Panc1 (cell line): Measurements from ENCODE around the gene TNFAIP8L1.

Source experiments
- POLR2AphosphoS5 ChIP-seq: IDR thresholded peaks from 2 replicates; pipeline ENCODE4 v1.6.1; 2012; ENCODE audit warnings: mild to moderate bottlenecking, low read depth, low read length, moderate library complexity
- TF ChIP-seq, protein P1 (sequence below): fragments of 450-650 bp; IDR thresholded peaks from 2 replicates; pipeline ENCODE4 v1.5.1; 2017; ENCODE audit warnings: mild to moderate bottlenecking
- TF ChIP-seq, protein P2 (sequence below), 2 experiments: IDR thresholded peaks; 2 replicates each; pipeline ENCODE4 v1.6.1; 2011 to 2012; ENCODE audit warnings: low read depth in 2 of 2, control low read depth in 1 of 2, low read length in 1 of 2, mild to moderate bottlenecking in 1 of 2, moderate library complexity in 1 of 2; ENCODE audit not compliant: insufficient read depth in 1 of 2

DNA sequence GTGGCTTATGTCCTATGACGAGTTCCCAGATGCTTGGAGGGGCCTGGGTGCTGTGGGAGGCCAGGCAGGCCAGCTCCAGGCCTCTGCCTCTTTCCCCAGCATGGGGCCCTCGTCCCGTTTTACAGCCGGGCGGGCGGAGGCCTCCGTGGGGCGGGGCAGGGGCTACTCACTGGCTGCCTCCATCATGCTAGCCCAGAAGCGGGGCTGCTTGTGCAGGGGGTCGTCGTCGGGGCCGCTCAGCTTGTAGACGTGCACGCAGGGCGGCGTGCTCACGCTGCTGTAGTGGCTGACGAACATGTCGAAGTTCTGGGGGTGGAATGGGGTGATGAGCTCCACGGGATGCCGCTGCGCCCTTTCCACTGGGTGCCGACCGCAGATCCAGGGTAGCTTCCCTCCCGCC, 49.3 kb downstream of the TNFAIP8L1 start:
- TF ChIP-seq, protein P1, sequence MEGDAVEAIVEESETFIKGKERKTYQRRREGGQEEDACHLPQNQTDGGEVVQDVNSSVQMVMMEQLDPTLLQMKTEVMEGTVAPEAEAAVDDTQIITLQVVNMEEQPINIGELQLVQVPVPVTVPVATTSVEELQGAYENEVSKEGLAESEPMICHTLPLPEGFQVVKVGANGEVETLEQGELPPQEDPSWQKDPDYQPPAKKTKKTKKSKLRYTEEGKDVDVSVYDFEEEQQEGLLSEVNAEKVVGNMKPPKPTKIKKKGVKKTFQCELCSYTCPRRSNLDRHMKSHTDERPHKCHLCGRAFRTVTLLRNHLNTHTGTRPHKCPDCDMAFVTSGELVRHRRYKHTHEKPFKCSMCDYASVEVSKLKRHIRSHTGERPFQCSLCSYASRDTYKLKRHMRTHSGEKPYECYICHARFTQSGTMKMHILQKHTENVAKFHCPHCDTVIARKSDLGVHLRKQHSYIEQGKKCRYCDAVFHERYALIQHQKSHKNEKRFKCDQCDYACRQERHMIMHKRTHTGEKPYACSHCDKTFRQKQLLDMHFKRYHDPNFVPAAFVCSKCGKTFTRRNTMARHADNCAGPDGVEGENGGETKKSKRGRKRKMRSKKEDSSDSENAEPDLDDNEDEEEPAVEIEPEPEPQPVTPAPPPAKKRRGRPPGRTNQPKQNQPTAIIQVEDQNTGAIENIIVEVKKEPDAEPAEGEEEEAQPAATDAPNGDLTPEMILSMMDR = no peak
- TF ChIP-seq POLR2AphosphoS5 = no peak
- TF ChIP-seq, protein P2, sequence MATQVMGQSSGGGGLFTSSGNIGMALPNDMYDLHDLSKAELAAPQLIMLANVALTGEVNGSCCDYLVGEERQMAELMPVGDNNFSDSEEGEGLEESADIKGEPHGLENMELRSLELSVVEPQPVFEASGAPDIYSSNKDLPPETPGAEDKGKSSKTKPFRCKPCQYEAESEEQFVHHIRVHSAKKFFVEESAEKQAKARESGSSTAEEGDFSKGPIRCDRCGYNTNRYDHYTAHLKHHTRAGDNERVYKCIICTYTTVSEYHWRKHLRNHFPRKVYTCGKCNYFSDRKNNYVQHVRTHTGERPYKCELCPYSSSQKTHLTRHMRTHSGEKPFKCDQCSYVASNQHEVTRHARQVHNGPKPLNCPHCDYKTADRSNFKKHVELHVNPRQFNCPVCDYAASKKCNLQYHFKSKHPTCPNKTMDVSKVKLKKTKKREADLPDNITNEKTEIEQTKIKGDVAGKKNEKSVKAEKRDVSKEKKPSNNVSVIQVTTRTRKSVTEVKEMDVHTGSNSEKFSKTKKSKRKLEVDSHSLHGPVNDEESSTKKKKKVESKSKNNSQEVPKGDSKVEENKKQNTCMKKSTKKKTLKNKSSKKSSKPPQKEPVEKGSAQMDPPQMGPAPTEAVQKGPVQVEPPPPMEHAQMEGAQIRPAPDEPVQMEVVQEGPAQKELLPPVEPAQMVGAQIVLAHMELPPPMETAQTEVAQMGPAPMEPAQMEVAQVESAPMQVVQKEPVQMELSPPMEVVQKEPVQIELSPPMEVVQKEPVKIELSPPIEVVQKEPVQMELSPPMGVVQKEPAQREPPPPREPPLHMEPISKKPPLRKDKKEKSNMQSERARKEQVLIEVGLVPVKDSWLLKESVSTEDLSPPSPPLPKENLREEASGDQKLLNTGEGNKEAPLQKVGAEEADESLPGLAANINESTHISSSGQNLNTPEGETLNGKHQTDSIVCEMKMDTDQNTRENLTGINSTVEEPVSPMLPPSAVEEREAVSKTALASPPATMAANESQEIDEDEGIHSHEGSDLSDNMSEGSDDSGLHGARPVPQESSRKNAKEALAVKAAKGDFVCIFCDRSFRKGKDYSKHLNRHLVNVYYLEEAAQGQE (IDR thresholded peaks at IDR 0.05; ENCODE audit: insufficient read depth in 1 of 2, low read depth in 2 of 2, low read length in 1 of 2) = no peak
